ENCODE data around the gene PLEKHA7. TPM values are rescaled to one million over a fixed set of nuclear protein-coding genes. Genes with fewer than 3 reads are reported as not detected.
A peak's percentile ranks its signal among the peaks of the same experiment; 100 is the strongest.

Gene PLEKHA7
- total and polyA plus RNA-seq, 2 of the 13 experiments (the other 11 are each of a cell fraction or from before 2014, with no cell fraction given): 17.5 to 18.7 TPM

DNA sequence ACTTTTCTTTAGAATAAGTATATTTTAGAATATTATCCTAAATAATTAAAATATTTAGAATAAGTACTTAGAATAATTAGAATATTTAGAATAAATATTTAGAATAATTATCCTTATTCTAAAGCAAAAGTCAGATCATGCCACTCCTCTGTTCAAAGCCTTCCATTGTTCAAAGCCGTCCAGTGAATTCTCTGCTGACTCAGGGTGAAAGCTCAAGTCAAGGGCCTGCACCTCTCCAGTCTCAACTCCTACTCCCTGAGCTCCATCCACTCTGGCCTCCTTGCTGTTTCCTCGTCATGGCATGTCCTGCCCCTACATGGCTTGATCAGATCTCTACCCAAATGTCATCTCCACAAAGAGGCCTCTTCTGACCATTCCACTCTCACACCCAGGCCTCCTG, 30.0 kb downstream of the PLEKHA7 start:
- CTCF ChIA-PET (ENCODE audit: low intra/inter-chr PET ratio, low total read pairs): no interaction called here

More for the DNA sequence above, 30.0 kb downstream of the PLEKHA7 start:
- peak; percentile 36; the same call in 1 of the 2 replicates for TF ChIP-seq MAFF (IDR thresholded peaks at IDR 0.05; ENCODE audit: low read depth, low read length)
- TF ChIP-seq, protein P1, sequence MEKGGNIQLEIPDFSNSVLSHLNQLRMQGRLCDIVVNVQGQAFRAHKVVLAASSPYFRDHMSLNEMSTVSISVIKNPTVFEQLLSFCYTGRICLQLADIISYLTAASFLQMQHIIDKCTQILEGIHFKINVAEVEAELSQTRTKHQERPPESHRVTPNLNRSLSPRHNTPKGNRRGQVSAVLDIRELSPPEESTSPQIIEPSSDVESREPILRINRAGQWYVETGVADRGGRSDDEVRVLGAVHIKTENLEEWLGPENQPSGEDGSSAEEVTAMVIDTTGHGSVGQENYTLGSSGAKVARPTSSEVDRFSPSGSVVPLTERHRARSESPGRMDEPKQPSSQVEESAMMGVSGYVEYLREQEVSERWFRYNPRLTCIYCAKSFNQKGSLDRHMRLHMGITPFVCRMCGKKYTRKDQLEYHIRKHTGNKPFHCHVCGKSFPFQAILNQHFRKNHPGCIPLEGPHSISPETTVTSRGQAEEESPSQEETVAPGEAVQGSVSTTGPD (CRISPR knock-in tag; IDR thresholded peaks at IDR 0.05): no peak
- TF ChIP-seq MAFK (conservative IDR thresholded peaks at IDR 0.05 in 1 of 2, IDR thresholded peaks at IDR 0.05 in 1 of 2; ENCODE audit: low read length in 2 of 2): peak in 1 of 2 experiments; percentile 45; a peak in 2 of 4 replicates
- TF ChIP-seq, protein P2, sequence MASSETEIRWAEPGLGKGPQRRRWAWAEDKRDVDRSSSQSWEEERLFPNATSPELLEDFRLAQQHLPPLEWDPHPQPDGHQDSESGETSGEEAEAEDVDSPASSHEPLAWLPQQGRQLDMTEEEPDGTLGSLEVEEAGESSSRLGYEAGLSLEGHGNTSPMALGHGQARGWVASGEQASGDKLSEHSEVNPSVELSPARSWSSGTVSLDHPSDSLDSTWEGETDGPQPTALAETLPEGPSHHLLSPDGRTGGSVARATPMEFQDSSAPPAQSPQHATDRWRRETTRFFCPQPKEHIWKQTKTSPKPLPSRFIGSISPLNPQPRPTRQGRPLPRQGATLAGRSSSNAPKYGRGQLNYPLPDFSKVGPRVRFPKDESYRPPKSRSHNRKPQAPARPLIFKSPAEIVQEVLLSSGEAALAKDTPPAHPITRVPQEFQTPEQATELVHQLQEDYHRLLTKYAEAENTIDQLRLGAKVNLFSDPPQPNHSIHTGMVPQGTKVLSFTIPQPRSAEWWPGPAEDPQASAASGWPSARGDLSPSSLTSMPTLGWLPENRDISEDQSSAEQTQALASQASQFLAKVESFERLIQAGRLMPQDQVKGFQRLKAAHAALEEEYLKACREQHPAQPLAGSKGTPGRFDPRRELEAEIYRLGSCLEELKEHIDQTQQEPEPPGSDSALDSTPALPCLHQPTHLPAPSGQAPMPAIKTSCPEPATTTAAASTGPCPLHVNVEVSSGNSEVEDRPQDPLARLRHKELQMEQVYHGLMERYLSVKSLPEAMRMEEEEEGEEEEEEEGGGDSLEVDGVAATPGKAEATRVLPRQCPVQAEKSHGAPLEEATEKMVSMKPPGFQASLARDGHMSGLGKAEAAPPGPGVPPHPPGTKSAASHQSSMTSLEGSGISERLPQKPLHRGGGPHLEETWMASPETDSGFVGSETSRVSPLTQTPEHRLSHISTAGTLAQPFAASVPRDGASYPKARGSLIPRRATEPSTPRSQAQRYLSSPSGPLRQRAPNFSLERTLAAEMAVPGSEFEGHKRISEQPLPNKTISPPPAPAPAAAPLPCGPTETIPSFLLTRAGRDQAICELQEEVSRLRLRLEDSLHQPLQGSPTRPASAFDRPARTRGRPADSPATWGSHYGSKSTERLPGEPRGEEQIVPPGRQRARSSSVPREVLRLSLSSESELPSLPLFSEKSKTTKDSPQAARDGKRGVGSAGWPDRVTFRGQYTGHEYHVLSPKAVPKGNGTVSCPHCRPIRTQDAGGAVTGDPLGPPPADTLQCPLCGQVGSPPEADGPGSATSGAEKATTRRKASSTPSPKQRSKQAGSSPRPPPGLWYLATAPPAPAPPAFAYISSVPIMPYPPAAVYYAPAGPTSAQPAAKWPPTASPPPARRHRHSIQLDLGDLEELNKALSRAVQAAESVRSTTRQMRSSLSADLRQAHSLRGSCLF (CRISPR knock-in tag; IDR thresholded peaks at IDR 0.05; ENCODE audit: borderline replicate concordance): no peak
- no peak for TF ChIP-seq IRF2 (CRISPR knock-in tag; IDR thresholded peaks at IDR 0.05)
- POLR2A ChIA-PET: interaction anchor here (1.8 to 4.7 kb wide), 2 partner anchors 14 to 29 kb away, joined by 9 to 35 read pairs; partner anchors contain the start of gene PLEKHA7
- Histone ChIP-seq H3K27me3 (ENCODE audit: control insufficient read depth in 1 of 2, insufficient read depth in 2 of 2, low read length in 2 of 2) (no peaks in the 10 kb centered on the region), H3K4me1 (ENCODE audit: insufficient read depth, low read length) (peaks cover 88% of the 10 kb centered on the region), H3K4me3 (replicated peaks in 1 of 3; ENCODE audit: insufficient read depth in 1 of 3, low read depth in 2 of 3, low read length in 3 of 3) (no peak overlapping the region; a peak in 1 of 6 replicates), H3K4me2 (ENCODE audit: low read depth, low read length) (no peak overlapping the region), H3K79me2 (ENCODE audit: insufficient read depth, low read length) (peaks cover 60% of the 10 kb centered on the region), H3K9ac (ENCODE audit: insufficient read depth, low read depth, low read length) (0 out of 2 replicates have a peak overlapping the region, but pooled peaks have one; percentile 19), H3K9me3 (ENCODE audit: low read length) (no peaks in the 10 kb centered on the region), H3K36me3 (replicated peaks in 1 of 2; ENCODE audit: control insufficient read depth in 1 of 2, insufficient read depth in 2 of 2, low read length in 2 of 2) (peaks cover 0 to 3% of the 10 kb centered on the region in 2 experiments; a peak in 2 of 5 replicates), H3K27ac (ENCODE audit: extremely low read length, insufficient read depth, low read length) (peak overlapping the region; percentile 64), H4K20me1 (ENCODE audit: insufficient read depth, low read length) (no peaks in the 10 kb centered on the region; the same call in 1 of the 2 replicates), H2AFZ (ENCODE audit: low read length) (no peak overlapping the region)
- DNase-seq (ENCODE audit: low spot score) (no peak), ATAC-seq (no peak), FAIRE-seq (no peak)
- in situ Hi-C loops (cut with HindIII; ENCODE audit: extremely low pct_ligation_motif_present, low pct_unique_long_range_greater_than_20kb) (no loop called here), intact Hi-C loops (cut with micrococcal nuclease; ENCODE audit: unreplicated experiment) (no loop called here)
- no TSS peak for BruUV-seq (replicated peaks)
- 75% methylated on average over 2 of the region's 2 CpGs for WGBS (ENCODE audit: low lambda C conversion rate)
